GM04503 (cell line): ENCODE results near the gene KRTAP1-1.
"Not testable (repeated sequence)": the region's sequence is repeated elsewhere in the genome, so short reads cannot be mapped to it uniquely, and the experiment has no call there.

ENCODE experiments used
- DNase-seq: peaks from one replicate; pipeline ENCODE4 v3.0.0-alpha.2; 2012; ENCODE audit warnings: low read depth

KRTAP1-1 gene

DNA sequence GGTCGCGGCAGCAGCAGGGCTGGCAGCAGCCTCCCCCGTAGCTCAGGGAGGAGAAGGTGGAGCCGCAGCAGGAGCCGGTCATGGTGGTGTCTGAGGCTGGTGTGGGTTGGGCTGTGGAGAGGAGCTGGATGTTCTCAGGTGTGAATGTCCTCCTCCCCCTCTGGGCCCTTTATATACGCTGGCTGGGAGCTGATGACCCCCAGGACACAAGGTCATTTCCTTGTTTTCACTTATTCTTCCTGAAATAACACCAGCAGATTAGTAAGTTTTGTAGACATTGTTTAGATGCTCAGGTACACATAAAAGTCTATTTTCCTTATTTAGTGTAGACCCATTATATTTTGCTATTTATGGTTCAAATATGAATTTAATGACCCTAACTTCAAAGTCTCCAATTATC, 13.9 kb upstream of the KRTAP1-1 start, which contains the start of gene KRTAP2-2:
Gene KRTAP2-2, minus strand, starts transcription at position 101 of the 400 bp plus-strand sequence. Its CDS starts 19 bp downstream, at position 82.
- not testable (repeated sequence) for DNase-seq

DNA sequence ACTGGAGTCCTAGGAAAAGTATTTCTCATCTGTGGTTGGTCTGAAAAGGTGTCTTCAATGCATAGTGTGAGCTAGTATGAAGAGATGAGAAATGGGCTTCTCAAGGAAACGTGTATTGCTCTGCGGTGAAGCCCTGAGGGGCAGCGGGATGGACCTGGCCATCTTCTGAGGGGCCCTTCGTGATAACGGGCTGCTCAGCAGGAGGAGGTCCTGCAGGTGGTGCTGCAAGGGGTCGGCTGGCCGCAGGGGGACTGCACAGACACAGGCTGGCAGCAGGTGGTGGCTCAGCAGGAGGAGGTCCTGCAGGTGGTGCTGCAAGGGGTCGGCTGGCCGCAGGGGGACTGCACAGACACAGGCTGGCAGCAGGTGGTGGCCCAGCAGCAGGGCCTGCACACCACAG, 13.3 kb upstream of the KRTAP1-1 start:
- DNase-seq = not testable (repeated sequence)

DNA sequence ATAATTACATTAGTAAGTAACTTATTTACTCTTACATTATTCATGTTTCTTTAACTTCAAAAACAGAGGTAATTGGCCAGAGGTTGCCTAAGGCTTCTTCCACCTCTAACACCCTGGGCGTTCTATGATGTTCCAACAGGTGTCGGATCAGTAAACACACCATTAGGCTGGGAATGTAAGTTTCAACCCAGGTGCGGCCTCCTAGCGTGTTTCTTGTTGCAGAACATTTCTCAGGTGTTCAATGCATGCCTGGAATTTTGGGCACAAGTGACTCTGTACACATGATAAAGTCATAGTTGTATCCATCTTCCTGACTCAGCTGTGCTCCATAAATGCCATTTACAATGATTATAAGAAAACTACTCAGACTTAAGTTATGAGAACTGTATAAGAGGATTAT, 12.8 kb upstream of the KRTAP1-1 start:
- no peak for DNase-seq

DNA sequence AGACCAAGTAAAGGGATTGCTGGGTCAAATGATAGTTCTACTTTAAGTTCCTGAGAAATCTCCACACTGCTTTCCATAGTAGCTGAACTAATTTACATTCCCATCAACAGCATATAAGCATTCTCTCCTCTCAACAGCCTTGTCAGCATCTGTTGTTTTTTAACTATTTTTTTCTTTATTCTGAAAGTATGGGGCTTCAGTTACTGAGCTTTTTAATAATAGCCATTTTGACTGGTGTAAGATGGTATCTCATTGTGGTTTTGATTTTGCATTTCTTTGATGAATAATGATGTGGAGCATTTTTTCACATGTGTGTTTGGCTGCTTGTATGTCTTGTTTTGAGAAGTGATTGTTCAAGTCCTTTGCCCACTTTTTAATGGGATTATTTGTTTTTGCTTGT, 11.3 kb upstream of the KRTAP1-1 start:
- peak; percentile 69 for DNase-seq

DNA sequence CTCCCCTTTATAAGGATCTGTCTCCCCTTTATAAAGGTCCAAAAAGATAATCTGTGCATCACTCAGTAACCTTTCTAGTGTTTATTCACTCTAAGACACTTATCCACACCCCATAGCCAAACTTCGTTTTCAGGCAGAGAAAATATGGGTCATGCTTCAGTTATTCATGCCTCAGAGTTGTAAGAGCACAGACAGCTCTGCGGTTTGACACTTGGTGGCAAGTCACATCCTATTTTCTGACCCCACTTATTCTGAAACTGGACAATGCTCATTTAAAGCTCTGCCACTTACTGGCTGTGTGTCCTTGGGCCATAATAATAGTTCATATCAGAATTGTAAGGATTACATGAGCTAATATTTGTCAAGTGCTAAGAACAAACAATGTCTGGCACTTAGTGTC, 7.9 kb upstream of the KRTAP1-1 start:
- peak; percentile 82 for DNase-seq

DNA sequence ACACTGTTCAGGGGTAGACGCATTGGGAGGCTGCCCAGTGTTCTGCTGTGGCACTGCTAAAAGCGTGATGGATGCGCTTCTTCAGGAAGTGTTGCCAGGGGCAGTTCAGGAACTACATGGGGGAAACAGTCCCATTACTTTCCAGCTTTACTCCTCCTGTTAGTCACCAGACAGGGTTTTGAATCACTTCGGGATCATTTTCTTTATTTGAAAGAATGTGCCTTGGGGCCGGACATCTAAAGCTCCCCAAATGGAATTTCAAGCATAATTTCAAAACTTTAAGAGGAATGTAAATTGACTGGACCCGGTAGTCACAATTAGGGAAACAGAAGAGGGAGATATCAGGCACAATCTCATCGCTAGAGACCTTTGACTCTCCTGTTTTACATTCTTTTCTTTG, 7.2 kb upstream of the KRTAP1-1 start:
- peak; percentile 65 for DNase-seq

DNA sequence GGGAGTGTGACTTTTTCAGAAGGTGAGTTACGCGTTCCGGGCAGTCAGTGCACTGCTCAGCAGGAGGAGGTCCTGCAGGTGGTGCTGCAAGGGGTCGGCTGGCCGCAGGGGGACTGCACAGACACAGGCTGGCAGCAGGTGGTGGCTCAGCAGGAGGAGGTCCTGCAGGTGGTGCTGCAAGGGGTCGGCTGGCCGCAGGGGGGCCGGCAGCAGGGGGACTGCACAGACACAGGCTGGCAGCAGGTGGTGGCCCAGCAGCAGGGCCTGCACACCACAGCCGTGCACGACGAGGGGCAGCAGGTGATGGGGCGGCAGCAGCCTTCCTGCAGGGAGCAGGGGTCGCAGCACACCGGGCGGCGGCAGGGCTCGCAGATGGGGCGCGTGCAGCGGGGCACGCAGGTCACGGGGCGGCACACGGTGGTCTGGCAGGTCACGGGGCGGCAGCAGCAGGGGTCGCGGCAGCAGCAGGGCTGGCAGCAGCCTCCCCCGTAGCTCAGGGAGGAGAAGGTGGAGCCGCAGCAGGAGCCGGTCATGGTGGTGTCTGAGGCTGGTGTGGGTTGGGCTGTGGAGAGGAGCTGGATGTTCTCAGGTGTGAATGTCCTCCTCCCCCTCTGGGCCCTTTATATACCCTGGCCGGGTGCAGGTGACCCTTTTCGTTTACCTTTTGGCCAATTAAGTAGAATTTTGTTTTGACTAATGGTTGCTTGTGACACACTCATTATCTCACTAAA, 5.7 kb upstream of the KRTAP1-1 start, which contains the start of gene KRTAP2-1:
Gene KRTAP2-1, minus strand, starts transcription at position 582 of the 731 bp plus-strand sequence. Its CDS starts 49 bp downstream, at position 533.
- DNase-seq = not testable (repeated sequence)

DNA sequence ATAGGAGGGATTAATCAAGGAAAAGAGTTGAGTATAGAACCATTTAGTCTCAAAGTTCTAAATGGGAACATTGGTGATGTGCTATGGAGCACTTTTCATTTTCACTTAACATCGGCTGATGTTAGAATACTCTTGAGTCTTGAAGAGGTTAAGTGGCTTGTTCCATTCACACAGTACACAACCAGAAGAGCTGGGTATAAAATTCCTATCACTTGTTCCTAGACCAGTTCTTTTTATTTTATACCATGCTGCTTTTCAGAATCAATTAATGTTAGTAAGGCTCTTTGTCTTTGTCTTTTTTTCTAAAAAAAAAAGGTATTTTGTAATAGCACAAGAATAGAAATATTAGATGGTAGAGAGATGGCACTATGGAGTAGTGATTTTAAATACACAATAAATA, 1.7 kb upstream of the KRTAP1-1 start:
- no peak for DNase-seq

DNA sequence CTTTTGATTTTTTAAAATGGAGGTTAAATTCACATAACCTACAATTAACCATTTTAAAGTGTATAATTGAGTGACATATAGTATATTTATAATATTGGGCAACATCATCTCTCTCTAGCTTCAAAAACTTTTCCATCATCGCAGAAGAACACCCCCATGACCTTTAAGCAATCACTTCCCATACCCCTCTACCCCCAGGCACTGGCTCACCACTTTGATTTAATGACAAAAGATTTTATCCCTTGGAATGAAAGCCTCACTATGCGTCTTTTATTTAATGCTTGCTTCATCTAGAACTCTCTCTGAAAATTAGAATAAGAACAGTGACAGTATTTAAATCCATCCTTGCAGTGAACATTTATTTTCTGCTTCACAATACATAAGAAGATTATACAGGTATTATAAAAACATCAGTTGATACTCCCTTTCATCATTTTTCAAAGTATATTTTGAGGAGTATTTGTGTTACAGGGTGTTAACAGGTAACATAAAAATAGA, 3.3 kb downstream of the KRTAP1-1 start:
- no peak for DNase-seq

DNA sequence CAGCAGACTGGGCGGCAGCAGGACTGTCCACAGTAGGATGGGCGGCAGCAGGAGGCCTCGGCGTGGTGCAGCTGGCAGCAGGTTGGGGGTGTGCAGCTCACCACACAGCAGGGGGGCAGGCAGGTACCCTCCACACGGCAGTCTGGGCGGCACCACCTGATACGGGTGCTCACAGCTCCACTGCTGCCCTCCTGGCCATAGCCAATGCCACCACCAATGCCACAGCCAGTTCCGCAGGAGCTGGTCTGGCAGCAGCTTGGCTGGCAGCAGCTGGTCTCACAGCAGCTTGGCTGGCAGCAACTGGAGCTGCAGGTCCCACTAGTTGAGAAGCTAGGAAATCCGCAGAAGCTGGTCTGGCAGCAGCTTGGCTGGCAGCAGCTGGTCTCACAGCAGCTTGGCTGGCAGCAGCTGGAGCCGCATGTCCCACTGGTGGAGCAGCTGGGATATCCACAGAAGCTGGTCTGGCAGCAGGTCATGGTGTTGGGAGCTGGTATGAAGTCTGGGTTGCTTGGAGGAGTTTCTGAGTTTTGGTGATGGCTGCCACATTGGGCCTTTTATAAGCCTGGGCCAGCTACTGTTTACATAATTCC, 6.8 kb downstream of the KRTAP1-1 start, which contains the start of gene KRTAP1-3:
Gene KRTAP1-3, minus strand, starts transcription at position 529 of the 590 bp plus-strand sequence. Its CDS starts 53 bp downstream, at position 476.
- not testable (repeated sequence) for DNase-seq

DNA sequence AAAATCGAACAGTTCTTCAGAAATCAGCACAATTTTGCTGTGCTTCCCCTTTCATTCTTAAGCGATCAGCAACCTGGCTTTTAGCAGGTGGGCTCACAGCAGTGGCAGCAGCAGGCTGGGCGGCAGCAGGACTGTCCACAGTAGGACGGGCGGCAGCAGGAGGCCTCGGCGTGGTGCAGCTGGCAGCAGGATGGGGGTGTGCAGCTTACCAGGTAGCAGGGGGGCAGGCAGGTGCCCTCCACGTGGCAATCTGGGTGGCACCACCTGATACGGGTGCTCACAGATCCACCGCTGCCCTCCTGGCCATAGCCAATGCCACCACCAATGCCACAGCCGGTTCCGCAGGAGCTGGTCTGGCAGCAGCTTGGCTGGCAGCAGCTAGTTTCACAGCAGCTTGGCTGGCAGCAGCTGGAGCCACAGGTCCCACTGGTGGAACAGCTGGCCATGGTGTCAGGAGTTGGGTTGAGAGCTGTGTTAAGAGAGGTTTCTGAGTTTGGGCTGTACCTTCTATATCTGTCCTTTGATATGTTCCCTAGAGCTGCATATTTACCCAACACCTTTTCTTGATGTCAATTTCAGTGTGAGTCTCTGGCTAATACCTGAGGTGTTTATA, 11.5 kb downstream of the KRTAP1-1 start, which contains the start of gene KRTAP1-4:
Gene KRTAP1-4, minus strand, starts transcription at position 563 of the 613 bp plus-strand sequence. Its CDS starts 117 bp downstream, at position 446.
- no peak for DNase-seq

DNA sequence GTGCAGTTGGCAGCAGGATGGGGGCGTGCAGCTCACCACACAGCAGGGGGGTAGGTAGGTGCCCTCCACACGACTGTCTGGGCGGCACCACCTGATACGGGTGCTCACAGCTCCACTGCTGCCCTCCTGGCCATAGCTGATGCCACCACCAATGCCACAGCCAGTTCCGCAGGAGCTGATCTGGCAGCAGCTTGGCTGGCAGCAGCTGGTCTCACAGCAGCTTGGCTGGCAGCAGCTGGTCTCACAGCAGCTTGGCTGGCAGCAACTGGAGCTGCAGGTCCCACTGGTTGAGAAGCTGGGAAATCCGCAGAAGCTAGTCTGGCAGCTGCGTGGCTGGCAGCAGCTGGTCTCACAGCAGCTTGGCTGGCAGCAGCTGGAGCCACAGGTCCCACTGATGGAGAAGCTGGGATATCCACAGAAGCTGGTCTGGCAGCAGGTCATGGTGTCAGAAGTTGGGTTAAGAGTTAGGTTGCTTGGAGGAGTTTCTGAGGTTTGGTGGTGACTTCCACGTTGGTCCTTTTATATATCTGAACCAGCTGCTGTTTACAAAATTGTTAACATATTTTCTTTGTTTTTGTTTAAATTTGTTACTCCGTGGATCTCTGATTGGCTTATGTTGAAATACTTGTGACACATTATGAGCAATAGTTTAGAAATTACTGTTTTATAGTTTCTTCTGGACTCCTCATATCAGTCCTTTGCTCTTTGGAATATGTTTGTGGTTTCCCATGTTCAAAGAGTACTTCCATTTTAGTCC, 14.4 kb downstream of the KRTAP1-1 start, which contains the start of gene KRTAP1-5:
Gene KRTAP1-5, minus strand, starts transcription at position 494 of the 757 bp plus-strand sequence. Its CDS starts 53 bp downstream, at position 441.
- DNase-seq = peak; percentile 95

DNA sequence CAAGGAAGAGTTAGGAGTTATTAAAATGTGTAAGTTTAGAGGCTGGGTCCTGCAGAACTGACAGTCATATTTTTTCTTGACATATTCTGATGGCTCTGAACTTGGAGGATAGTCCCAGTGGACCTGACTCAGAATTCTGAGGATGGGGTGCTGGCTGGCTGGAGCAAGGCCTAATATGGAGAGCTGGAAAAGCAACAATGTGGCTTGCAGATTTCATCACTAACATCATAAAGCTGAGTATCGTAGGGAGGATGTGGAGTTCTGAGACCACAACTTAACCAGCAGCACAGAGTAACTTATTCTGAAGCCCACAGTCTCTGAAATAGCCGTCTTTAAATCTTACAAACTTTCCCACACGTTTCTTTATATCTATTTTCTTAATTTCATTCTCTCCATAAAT, 16.6 kb downstream of the KRTAP1-1 start:
- peak; percentile 33 for DNase-seq

DNA sequence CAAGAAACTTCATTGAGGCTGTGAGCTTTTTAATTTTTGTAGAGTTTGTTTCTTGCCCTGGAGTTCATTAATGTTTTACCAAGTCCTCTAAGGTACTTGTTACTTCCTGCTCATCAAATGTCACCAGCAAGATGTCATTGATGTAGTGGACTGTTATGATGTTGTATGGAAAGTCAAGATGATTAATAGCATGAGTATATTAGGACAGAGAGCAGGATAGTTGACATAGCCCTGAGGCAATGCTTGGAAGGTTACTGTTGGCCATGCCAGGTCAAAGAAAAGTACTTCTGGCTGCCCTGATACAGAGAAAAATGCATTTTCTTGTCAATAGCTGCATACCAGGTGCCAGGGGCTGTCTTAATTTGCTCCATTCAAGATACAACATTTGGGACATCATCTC, 20.9 kb downstream of the KRTAP1-1 start:
- no peak for DNase-seq

DNA sequence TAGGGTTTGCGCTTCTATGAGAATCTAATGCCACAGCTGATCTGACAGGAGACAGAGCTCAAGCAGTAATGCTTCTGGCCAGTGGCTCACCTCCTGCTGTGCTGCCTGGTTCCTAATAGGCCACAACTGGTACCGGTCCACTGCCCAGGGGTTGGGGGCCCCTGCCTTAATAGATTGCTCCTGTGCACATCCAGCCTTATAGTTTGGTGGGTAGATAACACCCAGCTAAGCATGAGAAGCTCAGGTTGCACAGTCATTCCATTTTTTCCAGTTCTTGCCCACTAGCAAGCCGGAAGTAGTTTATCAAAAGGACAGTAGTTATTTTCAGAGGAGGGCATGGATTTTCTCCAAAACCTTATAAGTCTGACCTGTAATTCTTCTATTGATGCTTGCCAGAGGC, 21.8 kb downstream of the KRTAP1-1 start:
- DNase-seq = no peak

DNA sequence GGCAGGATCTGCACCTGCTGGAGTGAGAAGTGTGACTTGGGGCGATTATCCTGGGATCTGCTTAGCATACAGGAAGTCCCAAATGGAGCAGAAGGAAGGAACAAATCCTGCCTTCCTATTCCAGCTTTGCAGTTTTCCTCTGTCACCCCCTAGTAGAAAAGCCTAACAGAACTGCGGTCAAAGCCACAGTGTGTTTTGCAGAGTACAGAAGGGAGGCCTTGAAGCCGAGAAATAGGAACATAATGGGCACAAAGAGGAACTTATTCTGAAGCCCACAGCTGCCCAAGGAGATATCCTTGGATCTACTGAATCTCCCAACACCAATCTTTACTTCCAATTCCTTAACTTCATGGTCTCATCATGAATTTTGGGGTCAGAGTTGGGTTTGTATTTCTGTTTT, 22.7 kb downstream of the KRTAP1-1 start:
- DNase-seq = no peak

DNA sequence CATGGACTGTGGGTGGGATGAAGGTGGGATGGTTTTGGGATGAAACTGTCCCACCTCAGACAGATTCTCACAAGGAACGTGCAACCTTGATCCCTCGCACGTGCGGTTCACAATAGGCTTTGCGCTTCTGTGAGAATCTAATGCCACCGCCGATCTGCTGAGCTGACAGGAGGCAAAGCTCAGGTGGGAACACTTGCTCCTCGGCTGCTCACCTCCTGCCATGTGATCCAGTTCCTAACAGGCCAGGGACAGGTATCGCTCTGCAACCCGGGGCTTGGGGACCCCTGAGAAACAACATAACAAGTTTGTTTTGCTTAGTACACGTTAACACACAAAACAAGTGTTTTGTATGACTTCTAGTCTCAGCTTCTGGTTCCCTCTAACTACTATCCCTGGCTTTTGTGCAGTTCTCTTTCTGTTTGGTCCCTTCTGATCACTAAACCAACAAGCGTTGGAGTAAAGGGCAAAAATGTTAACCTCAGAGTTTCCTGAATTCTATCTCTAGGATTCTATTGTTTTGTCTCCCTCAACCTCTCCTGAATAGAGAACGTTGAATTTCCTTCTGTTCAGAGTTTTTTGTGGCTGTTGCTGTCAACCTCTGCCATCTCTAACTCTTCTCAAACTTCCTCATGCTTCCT, 24.6 kb downstream of the KRTAP1-1 start:
- no peak for DNase-seq

DNA sequence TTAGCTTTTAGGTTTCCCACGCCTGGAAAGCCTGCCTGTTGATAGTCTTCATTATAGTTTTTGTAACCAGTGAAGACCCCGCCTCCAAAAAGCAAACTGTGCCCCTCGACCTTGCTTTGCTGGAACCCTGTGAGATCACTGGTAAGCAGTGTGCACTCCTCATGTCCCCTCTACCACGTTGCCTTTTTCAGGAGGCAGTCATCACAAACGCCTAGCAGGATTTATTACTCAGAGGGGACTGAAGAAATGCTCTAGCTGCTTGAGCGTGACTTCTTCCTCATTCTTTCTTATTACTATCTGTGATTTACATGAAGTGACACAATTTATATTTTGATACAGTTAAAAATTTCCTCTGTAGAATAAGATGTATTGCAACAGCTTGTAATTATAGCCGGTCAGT, 25.8 kb downstream of the KRTAP1-1 start:
- no peak for DNase-seq

DNA sequence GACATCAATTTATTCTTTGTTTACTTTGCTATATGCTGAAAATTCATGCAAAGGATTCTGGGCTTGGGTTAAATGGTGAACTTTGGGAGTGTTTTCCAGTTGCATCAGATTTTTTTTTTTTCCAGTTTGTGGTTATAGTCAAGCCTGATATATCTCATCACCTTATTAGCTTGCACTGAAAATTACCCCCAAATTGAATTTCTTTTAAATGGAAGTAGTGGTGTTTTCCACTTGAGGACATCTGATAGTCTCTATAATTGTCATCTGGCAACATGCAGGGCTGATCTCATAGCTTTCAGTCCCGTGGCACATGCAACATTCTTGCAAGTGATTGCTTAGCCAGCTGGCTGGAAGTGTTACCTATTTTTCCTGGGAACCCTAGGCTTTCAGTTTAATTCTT, 27.6 kb downstream of the KRTAP1-1 start:
- DNase-seq = peak; percentile 29

DNA sequence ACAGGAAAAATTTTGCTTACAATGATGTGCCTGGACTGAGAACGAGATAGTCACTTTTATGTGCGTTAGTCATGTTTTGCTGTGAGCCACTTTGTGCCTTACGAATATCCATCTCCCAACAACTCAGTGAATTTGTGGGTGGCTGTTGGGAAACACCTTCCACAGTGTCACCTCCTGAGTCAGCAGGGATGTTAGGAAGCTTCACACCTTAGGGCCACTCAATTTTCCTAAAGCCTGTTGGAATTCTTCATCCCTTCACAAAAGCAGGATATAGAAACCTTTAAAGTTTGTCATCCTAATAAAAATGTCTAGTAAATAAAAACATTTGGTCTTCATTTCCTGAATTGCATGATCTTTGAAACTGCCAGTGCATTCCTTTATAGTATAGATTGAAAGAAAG, 28.1 kb downstream of the KRTAP1-1 start:
- peak; percentile 42 for DNase-seq
